Stomach (tissue), 4 donors: Measurements from ENCODE around the gene EIF1.

Experiments
- EP300 ChIP-seq: sonication (generic); formaldehyde crosslinking; IDR thresholded peaks from one replicate; pipeline ENCODE4 v1.6.1; 2017; ENCODE audit warnings: antibody characterized with exemption
- POLR2A ChIP-seq, 4 donors: fragments of 450-650 bp; IDR thresholded peaks; one replicate each; pipeline ENCODE4 v1.6.1; 2016; ENCODE audit warnings: antibody characterized with exemption in 4 of 4, control low read depth in 2 of 4, mild to moderate bottlenecking in 1 of 4, moderate library complexity in 1 of 4
- POLR2AphosphoS5 ChIP-seq, 3 donors: sonication (generic); formaldehyde crosslinking; IDR thresholded peaks; one replicate each; pipeline ENCODE4 v1.6.1; 2016; ENCODE audit warnings: antibody characterized with exemption in 3 of 3
- TF ChIP-seq, protein P1 (sequence below), 7 experiments: fragments of 450-650 bp in 4 of 7; fragments of 200-600 bp in 3 of 7; sonication (generic) in 3 of 7; IDR thresholded peaks; one replicate each; pipeline ENCODE4 v1.5.1; 2016 to 2019; ENCODE audit warnings: antibody characterized with exemption in 7 of 7, control low read depth in 2 of 7, mild to moderate bottlenecking in 1 of 7

DNA sequence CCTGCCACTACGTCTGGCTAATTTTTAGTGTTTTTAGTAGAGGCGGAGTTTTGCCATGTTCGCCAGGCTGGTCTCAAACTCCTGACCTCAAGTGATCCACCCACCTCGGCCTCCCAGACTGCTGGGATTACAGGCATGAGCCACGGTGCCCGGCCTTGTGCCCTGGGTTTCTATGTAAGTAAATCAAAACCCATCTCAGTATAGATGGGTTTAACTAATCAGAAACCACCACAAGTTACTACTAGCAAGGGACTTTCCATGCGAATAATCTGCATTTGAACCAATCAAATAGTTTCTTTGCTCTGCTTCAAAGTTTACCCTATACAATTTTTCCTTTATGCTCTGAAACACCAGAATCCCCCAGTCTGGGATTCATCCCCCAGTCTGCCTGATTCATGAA is 16.5 kb upstream of the EIF1 start:
- TF ChIP-seq, protein P1, sequence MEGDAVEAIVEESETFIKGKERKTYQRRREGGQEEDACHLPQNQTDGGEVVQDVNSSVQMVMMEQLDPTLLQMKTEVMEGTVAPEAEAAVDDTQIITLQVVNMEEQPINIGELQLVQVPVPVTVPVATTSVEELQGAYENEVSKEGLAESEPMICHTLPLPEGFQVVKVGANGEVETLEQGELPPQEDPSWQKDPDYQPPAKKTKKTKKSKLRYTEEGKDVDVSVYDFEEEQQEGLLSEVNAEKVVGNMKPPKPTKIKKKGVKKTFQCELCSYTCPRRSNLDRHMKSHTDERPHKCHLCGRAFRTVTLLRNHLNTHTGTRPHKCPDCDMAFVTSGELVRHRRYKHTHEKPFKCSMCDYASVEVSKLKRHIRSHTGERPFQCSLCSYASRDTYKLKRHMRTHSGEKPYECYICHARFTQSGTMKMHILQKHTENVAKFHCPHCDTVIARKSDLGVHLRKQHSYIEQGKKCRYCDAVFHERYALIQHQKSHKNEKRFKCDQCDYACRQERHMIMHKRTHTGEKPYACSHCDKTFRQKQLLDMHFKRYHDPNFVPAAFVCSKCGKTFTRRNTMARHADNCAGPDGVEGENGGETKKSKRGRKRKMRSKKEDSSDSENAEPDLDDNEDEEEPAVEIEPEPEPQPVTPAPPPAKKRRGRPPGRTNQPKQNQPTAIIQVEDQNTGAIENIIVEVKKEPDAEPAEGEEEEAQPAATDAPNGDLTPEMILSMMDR (IDR thresholded peaks at IDR 0.05) = no peak
- TF ChIP-seq POLR2AphosphoS5 (IDR thresholded peaks at IDR 0.05) = no peak
- TF ChIP-seq POLR2A (IDR thresholded peaks at IDR 0.05) = no peak
- TF ChIP-seq EP300 = no peak
